GM19452 (cell line): ENCODE data around the gene C19orf47.

Experiments used
- ATAC-seq: cut with Tn5 transposase; IDR thresholded peaks from one replicate; pipeline ENCODE4 v1.9.1; 2021; ENCODE audit not compliant: unreplicated experiment

The C19orf47 gene

DNA sequence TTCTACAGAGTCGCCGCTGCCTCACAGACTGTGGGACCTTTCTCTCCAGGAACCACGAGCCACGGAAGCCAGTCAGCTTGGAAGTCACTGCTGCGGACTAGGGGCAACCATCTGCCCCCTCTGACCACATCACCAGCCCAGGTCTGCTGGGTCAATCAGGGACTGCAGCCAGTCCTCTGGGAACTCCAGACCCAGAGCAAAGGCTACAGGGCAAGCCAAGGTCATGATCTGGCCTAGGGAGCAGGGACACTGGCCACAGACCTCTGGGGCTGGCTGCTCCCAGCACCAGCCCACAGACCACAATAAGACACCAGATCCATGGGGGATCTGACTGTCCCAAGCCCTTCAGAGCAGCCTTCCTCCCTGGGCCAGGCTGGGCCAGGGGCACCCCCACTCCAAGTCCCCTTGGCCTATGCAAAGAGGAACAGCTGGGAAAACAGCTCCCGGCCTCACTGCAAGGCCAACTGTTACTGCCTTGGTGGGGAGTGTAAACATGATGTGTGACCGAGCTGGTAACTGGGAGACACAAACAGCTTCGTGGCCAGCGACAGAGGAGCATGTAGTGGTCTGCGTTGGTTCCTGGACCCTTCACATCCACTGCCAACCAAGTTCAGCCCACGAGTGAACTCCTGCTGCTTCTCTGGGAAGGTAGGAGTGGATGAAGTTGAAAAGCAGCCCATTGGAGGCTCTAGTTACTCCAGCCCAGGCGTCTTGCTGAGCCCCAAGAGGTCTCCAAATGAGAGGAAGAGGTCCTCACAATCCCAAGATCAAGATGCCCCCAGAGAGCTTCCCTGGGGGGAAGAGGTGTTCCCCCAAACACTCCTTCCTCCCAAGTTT lies 64.6 kb downstream of the C19orf47 start:
- ATAC-seq, result no peak

DNA sequence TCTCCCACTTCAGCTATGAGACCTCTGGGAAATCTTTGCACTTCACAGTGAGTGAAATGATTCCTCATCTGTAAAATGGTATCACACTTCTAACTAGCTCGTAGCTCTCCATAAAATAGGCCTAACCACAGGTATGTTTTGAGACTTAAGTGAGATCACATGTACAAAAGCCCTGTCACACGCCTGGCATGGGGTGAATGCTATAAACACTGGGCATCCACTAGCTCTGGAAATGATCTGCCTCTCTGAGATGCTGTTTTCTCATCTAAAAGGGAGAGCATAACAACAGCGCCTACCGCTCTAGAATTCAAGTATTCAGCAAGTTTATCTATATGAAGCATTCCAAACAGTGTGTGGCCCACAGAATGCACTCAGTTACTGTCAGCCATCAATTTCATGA lies 65.3 kb downstream of the C19orf47 start:
- ATAC-seq, result no peak

DNA sequence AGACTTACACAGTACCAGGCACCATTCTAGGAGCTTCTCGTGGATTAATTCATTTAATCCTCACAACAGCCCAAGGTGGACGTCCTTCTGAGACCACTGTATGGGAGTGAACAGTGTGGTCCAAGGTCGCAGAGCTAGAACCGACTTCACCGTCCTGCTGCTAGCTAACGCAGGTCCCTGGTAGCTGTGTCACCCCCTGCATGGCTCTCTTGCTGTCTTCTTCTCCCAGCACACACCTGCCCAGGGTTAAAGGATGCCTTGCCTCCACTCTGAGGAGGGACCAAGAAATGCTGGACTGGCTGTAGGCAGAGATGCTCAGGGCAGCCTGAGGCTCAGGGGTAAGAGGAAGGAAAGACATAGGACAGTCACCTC lies 66.0 kb downstream of the C19orf47 start:
- ATAC-seq, result no peak

DNA sequence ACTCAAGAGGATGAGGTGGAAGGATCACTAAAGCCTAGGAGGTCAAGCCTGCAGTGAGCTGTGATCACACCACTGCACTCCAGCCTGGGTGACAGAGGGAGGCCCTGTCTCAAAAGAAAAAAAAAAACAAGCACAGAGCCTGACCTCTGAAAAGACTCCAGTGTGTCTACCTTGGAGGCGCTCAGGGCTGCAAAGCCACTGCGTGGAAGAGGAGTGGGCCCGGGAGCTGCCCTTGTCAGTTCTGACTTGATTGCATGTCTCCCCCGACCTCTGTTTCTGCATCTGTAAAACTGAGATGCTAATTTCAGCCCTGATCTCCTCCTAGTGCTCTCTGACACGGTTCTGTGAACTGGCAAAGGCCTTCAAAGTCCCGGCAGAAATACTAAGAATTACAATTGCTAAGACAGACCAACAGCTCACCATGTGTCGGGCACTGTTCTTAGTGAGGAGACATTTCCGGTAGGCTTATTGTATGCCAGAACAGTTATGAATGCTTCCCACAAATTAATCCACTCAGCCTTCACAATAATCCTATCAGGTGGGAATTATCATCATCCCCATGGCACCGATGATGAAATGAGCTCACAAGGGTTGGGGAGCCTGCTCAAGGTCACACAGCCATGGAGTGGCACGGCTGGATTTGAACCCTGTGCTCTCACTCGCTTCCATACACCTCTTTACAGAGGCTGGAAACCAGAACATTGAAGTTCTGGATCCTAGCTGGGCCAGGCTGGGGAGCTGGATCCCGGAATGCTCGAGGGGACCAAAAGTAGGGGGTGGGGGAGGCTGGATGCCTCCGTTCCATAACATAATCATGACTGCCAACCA lies 66.6 kb downstream of the C19orf47 start:
- ATAC-seq, result no peak

GRCh38 chr19:40280608-40281221 lies 67.5 kb downstream of the C19orf47 start:
- no peak for ATAC-seq

DNA sequence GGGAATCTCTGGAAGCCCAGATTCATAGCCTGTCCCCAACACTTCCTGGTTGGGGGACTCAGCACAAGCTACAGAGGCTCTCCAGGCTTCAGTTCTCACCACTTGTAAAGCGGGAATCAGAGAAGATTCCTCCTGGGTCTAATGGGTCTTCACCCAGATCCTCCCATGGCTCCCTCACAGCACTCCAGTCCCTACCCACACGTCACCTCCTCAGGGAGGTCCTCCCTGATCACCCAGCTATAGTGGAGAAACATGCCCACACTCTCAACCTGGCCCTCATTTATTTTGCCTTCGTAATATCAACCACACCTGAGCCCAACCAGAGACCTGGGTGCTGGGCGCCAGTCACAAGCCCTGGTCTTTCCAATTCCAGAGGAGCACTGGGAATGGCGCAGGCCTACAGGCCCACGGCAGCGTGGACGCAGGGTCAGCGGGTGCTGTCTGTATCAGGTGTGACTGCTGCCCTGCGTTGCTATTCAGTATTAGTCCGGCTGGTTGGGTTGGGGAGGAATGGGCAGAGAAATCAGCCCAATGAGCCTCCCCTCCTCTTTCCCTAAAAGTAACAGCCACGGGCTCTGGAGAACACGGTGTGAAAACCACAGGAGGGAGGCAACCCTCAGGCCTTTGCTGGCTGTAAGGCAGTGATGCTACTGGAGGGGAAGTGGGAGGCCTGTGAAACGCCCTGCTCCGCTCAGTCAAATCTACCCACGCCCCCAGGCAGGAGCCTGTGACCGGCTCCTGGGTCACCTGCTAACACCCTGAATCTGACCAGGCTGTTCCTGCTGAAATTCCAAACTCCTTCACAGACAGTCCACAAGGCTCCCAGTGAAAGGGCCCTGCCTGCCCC lies 68.2 kb downstream of the C19orf47 start:
- ATAC-seq, result no peak

DNA sequence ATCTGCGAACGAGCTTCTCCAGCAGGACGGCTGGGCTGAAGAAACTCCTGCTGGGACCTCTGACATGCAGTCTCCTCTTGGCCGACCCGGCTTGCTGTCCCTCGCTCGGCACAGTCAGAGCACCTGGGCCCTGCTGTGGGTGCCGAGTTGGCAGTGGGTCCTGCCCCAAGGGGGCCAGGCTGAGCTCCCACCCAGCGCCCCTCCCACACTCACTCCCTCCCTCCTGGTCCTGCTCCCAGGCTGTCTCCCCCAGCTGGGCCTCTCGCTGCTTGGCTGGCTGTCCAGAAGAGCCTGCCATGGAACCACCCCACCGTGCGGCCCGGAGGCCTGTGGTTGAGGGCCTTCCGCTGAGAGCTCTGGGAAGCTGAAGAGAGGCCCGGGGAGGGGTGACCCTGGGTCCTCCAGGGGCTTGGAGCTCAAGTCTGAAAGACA lies 69.1 kb downstream of the C19orf47 start:
- ATAC-seq, result no peak

DNA sequence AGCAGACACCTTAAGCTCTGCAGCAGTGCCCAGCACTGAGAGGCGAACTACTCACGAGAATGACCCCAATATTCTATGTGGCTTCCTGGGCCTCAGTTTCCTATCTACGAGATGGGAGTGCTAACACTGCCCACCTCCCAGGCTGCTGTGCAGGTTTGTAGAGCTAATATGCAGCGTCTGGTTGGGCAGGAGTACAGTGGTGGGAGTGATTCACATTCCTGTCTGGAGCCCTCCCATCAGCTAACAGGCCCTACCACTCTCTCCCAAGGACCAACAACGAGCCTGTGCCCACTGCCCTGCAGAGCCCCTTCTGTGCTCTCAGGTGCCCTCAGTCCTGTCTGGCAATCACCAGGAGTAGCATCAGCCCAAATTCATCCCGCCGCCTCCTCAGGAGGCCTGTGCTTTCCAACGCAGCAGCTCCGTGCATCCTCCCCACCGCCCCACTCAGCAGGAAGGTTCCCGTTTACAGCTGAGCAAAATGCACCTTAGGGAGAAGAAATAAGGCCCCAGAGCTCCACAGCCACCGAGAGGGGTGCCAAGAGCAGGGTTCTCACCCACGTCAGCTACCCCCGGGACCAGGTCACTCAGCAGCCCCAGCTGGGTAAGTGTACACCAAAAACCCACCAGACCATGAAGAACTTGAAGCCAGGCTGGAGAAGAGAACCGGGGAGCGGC lies 69.7 kb downstream of the C19orf47 start:
- no peak for ATAC-seq

- no peak for ATAC-seq
Observed at GRCh38 chr19:40277356-40278059, 70.7 kb downstream of the C19orf47 start.

GRCh38 chr19:40274585-40275544 lies 73.3 kb downstream of the C19orf47 start:
- no peak for ATAC-seq

DNA sequence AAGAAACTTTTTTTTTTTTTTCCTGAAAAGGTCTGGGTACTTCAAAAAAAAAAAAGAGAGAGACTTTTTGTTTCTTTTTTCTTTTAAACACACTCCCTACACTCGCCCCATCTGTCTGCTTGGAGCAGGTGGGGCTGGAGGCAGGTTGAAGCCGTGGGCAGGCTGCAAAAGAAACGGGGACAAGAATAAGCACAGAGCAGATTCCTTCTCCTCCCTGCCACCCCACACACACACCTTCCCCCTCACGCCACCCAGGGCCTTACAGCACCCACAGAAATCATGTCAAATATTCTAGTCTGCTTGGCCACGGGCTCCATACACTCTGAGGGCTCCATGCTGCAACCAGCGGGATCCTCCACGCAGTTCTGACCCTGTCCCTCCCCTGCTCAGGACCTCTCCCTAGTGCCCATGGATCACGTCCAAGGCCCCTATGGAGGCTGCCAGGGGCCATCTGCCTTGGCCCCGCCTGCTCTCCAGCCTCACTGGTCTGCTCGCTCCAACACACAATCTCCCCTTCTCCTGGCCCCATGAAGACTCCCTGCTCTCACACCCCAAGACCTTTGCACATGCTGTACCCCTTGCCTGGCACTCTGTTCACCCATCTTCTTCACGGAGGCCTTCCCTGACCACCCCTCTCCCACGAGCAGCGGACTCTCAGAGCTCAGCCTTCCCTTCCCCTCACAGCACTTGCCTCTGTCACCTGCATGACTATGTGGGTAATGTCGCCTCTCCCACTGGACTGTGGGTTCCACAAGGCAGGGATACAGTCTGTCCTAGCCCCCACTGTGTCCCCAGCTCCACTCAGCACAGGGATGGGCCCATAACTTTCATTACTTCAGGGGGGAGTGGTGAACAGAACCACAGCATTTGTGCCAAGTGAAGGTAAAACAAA lies 74.5 kb downstream of the C19orf47 start:
- ATAC-seq, result no peak

GRCh38 chr19:40272261-40272660 lies 75.9 kb downstream of the C19orf47 start:
- ATAC-seq, result no peak

GRCh38 chr19:40271706-40272105 lies 76.5 kb downstream of the C19orf47 start:
- ATAC-seq, result no peak

- no peak for ATAC-seq
Observed at GRCh38 chr19:40270362-40271089, 77.7 kb downstream of the C19orf47 start.
